ENCODE data around the gene BCL2.

BCL2 gene

DNA sequence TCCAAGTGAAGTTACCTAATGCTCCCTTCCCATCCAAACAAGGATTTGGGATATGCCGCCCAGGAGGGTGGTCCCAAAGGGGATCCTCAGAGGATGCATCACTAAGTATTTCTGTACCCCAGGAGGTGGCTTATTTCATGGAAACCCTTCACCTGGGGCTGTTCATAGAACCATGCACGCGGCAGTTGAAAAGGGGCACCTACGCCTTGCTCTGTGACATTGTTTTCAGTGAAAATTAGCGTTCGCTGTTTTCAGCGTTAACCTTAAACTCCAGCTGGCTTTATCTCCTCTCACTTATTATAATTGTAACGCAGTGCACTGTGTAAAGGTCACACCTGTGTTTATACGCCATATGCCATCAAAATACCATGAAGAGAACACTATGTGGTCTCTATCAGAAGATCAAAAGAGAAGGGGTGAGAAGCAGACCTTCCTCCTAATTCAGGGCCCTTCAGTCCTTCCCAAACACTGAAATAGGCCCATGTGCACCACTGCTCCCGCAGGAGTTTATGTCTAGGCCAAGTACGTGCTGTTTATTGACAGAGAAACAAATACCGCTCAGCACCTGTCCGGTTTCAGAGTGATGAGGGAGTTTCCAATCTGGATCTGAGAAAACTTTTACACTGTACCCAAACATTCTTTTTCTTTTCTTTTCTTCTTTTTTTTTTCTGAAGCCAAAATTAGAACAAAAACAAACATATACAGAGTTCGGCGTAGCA lies 162.1 kb downstream of the BCL2 start:
- no peak for DNase-seq (ENCODE audit: low read depth, low spot score)

DNA sequence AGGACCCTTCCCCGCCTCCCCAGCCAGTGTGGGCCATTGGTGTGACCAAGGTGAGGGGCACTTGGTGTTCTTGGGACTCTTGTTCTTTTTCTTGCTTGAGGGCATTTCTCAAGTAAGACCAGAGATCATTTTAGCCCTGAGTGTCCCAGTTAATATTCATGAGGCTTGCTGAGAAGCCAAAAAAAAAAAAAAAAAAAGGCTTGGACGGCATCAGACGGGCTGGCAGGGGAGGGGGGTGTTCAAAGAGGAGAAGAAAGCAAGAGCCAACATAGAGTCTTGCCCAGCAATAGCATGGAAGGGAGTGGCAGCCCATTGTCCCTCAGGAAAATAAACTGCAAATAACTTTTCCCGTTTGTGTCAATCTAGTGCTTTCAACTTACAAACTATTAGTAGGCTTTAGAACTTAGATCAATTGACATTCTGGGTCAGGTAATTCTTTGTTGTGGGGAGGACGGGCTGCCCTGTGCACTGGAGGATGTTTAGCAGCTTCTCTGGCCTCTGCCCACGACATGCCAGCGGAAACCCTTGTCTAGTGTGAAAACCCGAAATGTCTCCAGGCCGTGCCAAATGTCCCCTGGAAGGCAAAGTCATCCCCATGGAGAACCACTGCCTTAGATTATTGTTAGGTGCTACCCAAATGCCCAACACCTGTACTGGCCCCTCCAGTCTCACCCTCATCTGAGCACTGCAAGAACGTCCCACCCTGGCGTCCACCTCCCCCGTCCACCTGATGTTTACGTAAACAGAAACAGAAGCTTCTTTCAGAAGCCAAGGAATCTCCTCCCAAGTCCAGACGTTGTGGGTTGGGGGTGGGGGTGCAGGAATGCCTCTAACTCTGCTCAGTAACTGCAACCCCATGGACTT lies 163.4 kb downstream of the BCL2 start:
- DNase-seq (ENCODE audit: low read depth, low spot score) = no peak

DNA sequence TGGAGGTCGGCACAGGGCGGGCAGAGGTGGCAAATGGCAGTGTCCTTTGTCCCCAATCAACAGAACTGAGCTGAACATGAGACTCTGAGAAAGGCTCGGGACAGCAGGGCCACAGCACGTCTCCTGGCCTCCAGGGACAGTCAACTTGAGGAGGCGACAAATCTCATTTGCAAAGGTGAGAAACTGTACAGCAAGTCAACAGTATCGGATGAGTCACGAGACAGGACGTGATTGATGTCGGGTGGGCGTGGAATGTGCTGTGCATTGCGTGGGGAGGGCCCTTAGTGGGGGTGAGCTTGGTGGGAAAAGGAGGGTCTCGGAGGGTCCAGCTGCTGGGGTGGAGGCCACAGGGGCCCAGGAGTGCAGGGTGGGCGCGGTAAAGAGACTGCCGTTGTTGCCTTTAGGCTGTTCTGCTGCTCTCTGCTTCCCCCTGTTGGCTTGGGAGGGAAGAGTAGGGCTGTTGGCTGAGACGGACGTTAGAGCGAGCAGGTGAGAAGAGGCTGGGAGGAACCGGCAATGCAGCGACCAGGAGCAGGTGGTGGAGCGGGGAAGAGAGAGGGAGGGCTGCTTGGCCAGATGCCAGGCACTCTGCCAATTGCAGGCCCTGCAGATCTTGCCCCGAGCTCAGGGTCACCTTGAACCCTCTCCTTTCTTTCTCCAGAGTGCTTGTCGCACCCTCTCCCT lies 164.3 kb downstream of the BCL2 start:
- DNase-seq (ENCODE audit: low read depth, low spot score) = peak; percentile 77

DNA sequence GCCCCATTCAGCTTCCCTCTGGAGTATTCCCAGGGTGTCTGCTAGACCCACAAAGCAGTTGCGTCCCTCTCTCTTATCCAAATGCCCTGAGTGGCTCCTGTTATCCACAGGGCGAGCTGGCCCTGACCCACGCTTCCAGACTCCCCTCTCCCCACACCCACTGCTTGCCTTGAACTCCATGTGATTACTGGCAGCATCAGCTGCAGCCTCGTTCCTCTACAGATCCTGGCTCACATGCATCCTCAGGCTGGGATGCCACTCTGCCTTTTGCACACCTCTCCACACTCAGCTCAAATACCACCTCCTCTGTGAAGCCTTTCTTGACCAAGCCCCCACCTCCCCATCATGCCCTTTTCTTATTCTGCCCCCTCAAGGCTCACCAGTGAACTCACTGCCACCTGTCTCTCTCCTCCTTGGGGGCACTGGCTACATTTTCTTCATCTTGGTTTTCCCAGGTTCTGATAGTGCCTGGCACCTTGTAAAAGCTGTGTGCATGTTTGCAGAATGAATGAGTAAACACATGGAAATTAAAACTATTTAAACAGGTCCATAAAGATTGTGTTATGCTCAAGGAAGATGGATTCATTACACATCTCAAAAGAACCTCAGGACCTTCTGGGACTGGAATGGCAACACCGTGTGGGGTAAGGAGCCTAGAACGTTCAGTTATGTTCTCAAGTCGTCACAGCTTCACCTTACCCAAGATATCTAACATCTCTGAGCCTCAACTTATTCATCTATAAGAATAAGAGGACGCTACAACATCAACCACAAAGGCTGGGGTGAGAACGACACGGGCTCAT lies 165.0 kb downstream of the BCL2 start:
- no peak for DNase-seq (ENCODE audit: low read depth, low spot score)

DNA sequence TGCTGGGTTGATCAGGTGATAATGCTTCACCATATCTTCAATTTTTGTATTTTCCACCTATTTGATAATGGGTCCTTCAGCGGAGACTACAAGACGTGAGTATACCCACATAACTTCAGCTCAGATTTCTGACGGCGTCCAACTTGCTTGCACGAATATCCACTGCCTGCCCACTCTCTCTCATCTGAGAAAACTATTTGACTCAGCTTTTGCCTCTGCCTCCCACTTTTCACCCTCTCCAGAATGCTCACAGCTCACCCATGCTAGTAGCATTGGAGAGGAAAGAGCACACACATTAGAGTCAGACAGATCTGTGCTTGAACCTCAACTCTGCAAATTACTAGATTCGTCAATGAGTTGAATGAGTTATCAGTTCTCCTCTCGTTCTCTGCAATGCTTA lies 166.8 kb downstream of the BCL2 start:
- no peak for DNase-seq (ENCODE audit: low read depth, low spot score)

DNA sequence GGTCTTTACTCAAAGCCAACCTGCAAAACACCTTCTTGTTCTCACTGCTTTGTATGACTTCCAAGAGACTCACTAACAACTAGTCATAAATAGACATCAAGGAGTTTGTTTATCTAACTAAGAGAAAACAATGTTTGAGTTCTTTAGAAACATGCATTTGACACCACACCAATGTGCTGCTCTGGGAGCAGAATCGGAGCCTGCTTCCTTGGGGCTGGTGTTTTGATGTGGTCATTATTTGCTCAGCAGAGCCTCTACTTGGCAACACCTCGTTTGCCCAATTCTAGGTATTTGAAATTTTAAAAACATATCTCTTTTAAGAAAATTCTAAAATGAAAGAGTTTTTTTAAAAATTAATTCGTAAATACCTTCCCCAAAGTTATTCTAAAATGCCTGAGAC lies 167.5 kb downstream of the BCL2 start:
- no peak for DNase-seq (ENCODE audit: low read depth, low spot score)

DNA sequence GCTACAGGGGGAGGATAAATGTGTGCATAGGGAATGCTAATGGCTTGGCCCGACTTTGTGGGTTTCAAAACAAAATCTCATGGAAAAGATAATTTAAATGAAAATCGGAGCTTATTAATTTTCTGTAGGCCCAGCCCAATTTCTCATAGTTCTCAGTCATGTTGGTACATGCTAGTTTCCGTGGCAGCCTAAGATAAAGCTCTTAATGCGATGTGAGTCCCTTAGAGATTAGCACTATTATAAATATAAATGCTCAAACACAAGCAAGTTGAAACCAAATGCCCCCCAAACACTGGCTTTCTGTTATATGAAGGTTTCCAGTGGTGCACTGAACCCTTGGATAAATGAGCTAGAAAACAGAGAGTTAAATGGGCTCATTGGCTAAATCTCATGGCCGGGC lies 168.0 kb downstream of the BCL2 start:
- no peak for DNase-seq (ENCODE audit: low read depth, low spot score)

DNA sequence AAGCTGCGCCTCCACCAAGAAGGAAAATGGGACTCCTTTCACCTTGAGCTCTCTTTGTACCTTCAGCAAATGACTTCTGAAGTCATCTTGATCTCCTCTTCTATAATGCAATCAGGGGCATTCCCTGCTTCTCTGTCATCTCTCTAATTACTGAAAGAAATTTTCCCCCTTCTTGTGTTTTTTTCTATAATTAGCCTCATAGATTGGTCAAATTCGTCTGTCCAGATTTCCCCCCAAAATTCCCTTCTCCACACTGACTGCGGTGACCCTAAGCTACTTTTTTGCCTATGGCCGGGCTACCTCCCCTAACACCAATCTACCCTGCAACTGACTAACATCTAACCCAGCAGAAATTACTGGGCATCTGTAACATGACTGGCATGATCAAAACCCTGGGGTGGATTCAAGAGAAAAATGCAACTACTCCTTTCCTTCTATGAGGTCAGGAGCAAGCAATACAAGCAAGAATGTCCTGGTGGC lies 168.6 kb downstream of the BCL2 start:
- no peak for DNase-seq (ENCODE audit: low read depth, low spot score)

DNA sequence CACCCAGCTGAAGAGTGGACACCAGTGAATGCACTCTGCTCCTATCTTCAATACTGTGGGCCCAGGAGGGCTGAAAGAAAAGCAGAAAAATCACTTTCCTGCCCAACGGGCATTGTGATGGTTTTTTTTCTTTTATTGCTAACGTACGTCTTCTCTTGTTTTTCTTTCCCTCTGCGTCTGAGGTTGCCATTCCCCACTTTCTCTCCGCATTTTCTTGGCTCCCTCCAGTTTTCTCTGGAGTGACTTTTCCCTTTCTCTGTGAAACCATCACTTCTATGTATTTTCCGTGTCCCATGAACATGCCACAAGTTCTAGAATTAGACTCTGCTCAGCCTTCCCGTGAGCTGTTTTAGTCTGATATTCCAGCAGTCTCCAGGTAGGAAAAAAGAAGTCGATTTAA lies 169.2 kb downstream of the BCL2 start:
- DNase-seq (ENCODE audit: low read depth, low spot score) = no peak

DNA sequence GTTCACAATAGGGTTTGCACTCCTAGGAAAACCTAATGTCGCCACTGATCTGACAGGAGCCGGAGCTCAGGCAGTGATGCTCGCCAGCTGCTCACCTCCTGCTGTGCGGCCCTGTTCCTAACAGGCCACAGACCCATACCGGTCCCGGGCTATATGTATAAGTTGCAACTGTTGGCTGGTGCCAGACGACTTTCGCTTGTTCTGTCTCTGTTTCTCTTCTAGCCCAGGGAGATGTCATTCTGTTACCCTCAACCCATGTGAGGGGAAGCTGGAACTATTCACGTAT lies 170.3 kb downstream of the BCL2 start:
- no peak for DNase-seq (ENCODE audit: low read depth, low spot score)

DNA sequence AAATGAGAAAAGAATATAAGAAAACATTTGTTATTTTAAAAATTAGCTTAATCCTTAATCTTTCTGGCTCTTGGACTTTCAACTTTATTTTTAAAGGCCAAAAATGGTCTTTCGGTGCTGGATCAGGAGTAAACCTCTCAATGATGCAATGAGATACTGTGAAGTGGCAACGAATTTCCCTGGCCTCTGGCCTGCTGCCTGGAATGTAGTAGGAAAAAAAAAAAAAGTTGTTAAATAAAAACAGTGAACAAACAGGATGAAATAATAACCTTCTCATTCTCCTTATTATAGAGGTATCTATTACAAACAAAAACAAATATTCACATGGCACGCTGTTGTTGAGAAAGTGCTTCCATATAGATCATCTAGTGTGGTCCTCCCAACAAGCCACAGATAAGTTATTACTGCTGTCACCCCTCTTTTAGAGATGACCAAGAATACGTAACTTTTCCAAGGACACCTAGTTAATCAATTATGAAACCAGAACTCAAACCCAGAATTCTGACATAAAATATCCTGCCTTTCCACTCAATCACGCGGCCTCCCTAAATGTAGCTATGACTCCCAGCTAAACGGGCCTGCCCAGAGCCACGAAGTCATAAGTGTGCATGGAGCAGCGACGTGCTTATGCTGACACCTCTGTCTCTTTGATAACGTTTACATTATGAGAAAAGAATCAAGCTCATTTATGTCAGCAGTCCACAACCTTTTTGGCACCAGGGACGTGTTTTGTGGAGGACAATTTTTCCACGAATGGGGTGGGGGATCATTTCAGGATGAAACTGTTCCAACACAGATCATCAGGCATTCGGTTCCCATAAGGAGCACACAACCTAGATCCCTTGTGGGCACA lies 170.9 kb downstream of the BCL2 start:
- no peak for DNase-seq (ENCODE audit: low read depth, low spot score)

DNA sequence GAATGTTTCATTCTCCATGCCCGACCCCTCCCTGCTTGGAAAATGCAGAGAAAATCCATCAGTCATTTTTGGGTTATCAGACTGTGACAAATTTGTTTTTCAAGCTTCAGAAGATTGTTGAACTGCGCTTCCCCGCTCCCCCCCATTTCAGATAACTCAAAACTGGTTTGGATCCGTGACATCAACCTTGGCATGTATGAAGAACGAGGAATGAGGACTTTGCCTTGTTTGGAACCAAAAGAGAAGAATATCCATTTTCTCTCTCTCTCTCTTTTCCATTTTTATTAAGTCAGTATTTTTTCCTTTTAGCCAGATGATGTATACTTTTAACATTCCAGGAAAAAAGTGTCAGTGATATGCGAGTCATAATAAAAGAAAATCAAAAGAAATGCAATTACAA lies 171.6 kb downstream of the BCL2 start:
- no peak for DNase-seq (ENCODE audit: low read depth, low spot score)

DNA sequence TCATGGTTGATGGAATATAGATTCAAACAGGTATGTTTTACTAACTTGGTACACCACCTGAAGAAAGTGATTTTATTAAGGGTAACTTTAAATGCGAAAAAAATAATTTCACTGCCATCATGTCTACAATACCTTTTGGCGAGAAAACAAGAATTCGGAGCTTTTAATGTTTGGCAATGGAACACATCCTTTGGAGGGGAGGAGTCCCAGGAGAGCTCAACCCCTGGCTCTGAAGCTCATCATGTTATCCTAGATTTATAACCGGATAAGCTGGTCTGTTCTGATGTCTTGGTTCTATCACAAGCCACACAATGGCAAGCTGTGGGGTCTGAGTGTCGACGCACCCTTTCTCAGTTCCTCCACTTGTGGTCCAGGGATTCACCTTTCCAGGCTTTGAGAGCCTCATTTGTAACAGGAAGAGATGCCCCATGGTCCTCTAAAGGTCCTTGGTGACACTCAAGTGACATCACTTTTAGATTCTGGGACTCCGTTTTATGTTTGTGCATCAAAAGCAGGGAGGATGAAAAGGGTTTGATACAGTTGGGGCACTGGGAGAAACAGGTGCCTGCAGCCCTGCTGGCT lies 172.7 kb downstream of the BCL2 start:
- DNase-seq (ENCODE audit: low read depth, low spot score) = no peak

DNA sequence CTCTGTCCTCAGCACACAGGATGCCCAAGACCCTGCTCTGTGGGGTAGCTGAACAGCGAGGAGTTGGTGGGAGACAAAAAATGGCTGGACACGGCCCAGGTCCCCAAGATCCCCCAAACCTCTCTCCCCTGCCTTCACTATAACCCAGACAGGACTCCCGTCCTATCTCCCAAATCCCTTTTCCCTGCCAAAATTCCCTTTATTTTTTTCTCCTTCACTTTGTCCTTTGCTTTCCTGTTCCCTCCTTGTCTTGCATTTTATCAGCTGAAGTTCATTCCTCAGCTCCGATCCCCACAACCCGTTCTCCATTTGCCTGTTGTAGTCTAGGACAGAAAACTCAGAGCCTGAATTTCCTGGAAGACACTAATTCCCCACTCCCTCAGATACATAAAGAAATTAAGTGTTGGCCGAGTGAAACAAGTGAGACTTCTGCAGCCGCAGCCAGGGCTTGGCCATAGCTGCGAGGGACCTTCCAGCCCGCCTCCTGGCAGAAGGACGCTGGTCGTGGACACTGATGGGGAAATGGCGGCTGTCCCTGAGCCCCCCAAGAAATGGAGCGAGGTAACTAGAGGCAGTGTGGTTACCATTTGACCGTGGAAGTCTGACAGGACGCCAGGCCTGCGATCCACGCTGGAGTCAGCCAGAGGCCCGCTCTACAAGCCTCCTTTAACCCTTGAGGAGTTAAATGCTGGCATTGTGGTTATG lies 173.6 kb downstream of the BCL2 start:
- no peak for DNase-seq (ENCODE audit: low read depth, low spot score)

DNA sequence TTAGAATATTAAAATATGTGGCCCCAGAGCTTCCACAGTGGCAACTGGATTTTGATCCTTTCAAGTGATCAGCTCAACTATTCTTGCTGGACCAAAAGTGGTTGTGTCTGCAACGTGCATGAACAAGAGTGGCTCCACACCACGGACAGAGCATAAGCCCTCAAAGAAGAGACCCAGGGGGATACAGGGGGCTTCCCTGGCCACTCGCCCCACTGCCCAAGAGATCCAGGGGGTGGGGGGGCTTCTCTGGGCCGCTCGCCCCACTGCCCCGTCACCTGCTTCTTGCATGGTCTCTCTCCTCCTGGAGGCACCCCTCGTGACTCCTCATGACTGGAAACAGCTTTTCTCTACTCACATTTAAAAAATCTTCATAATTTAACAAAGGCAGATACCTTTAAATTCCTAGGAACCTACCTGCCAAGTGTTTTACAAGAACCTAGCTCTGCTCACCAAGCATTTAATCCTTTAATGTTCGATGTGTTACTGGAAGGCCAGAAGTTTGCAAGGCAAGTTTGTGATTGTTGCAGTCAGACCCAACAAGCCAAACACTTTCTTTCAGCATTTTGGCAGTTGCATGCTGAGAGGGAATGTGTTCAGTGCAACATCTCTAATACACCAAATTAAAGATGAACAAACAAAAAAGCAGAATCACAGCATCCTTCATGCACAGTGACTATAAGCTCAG lies 174.3 kb downstream of the BCL2 start:
- DNase-seq (ENCODE audit: low read depth, low spot score) = no peak

DNA sequence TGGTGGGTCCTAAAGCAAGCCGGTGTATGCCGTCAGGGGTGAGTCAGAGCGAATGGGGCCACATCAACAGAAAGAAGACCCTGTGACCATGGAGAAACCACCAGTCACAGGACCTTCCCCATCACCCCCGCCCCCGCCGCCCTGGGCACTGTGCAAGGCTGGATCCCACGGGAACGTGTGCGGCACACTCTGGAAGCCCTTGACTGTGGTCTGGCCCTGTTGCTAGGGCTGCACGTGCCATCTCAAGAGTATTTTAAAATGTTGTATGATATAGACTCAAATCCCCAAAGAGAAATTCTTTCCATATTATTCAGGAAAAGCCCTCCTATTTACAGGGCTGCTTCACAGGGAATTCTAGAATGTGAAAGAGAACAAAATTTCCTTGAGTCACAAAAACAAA lies 174.8 kb downstream of the BCL2 start:
- no peak for DNase-seq (ENCODE audit: low read depth, low spot score)

DNA sequence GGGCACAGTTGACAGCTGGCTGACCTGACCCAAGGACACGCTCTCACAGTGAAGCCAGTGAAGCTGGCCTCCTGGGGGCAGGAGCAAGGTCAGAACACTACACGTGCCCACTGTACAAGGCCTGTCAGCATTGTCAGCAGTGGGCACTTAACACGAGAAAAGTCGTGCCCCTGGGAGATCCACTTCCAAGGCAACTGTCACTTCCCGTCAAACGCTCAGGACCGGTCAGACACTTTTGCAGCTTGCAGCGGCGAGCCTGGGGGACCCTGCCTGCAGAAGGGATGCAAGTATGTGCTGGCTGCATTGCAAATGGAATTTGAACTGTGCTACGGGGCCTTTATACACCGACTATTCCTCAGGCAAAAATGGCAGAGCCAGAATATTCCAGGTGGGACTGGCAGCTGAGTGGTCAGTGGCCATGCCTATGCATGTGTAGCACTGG lies 176.2 kb downstream of the BCL2 start:
- no peak for DNase-seq (ENCODE audit: low read depth, low spot score)

DNA sequence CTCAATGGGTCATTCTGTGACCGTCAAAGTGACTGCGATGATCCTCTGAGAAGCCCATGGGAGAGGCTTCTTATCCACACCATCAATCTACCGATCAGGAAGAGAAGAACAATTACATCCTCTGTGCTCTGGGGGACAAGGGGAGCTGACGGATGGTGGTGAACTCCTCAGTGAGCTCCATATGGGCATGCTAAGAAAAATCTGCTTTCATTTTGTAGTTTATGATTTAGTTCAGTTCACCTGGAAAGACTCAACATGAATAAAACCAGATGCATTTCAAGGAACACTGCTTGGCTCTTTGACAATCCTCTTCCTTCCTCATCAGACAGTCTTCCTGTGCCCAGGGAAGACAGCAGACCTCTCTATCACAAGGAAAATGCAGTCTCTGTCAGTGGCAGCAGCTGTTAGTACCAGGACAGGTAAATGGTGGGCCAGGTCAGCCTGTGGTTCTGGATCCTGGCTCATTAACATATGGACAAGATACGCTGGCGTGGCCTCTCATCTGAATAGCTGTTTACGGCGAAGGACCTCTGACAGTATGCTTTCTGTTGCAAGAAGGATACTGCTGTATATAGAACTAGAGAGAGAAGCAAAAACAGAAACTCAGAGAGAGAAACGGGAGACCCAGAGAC lies 176.9 kb downstream of the BCL2 start:
- no peak for DNase-seq (ENCODE audit: low read depth, low spot score)

DNA sequence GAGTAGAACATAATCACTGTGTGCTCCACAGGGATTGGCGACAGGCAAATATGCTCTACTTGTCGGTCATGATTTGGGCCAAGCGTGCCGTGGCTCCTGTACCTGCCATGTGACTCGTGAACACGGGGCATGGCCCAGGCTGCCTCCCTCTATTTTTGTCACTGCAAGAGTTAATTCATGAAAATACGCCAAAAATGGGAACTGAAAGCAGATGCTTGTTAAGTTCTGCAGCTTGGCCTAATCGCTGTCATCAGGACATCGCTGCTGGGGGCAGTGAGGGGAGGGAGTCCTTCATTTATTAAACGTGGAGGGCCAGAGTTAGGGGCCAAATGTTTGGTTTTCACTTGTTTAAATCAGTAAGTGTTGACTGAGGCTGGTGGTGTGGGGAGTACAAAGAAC lies 177.8 kb downstream of the BCL2 start:
- no peak for DNase-seq (ENCODE audit: low read depth, low spot score)

All from activated naive CD8-positive, alpha-beta T cell treated with anti-CD3 and anti-CD28 coated beads, Interleukin-2, amount 50 U/mL, for 16 hours (primary cell).